Measurements from ENCODE around the gene NELL1. TPM values are rescaled to one million over a fixed set of nuclear protein-coding genes. Genes with fewer than 3 reads are reported as not detected.

Gene NELL1
- total RNA-seq, 2 donors from 2014 or later = 0.09 to 0.11 TPM

GRCh38 chr11:21160140-21160539, 490.8 kb downstream of the NELL1 start:
- Mint-ChIP-seq H3K27ac (no peak overlapping the region), H3K36me3 (ENCODE audit: low read depth) (no peaks in the 10 kb centered on the region), H3K27me3 (ENCODE audit: insufficient read depth) (no peaks in the 10 kb centered on the region), H3K9me3 (no peaks in the 10 kb centered on the region), H3K4me3 (no peak overlapping the region), H3K4me1 (no peaks in the 10 kb centered on the region)
- no peaks in the 10 kb centered on the region for H3K36me3 ChIP-seq (ENCODE audit: control insufficient read depth, insufficient read depth, low read length)
- no peaks in the 10 kb centered on the region for H3K9me3 ChIP-seq (ENCODE audit: control insufficient read depth, low read length)
- no peak for TF ChIP-seq CTCF (conservative IDR thresholded peaks at IDR 0.05)
- DNase-seq = no peak
- no peak overlapping the region for H3K4me3 ChIP-seq (ENCODE audit: low read length)
- peak overlapping the region; percentile 27 for H3K27ac ChIP-seq (ENCODE audit: low read depth, low read length)
- H3K9ac ChIP-seq (ENCODE audit: extremely low read depth, low read length, poor library complexity, severe bottlenecking) = no peak overlapping the region
- 60 to 83% methylated on average over 1 to 3 of the region's 3 CpGs for WGBS, 2 experiments (ENCODE audit: insufficient coverage in 1 of 2, insufficient read length in 1 of 2)
- no peaks in the 10 kb centered on the region for H3K27me3 ChIP-seq (ENCODE audit: control insufficient read depth, insufficient read depth, low read length, poor library complexity, severe bottlenecking)
- H3K4me1 ChIP-seq (ENCODE audit: control insufficient read depth, insufficient read depth, low read length) = no peaks in the 10 kb centered on the region

- Mint-ChIP-seq H3K4me3 (no peak overlapping the region), H3K27ac (no peak overlapping the region), H3K27me3 (ENCODE audit: insufficient read depth) (no peaks in the 10 kb centered on the region), H3K9me3 (no peaks in the 10 kb centered on the region), H3K4me1 (no peaks in the 10 kb centered on the region), H3K36me3 (ENCODE audit: low read depth) (no peaks in the 10 kb centered on the region)
- Histone ChIP-seq H3K4me3 (ENCODE audit: low read length) (no peak overlapping the region), H3K9me3 (ENCODE audit: control insufficient read depth, low read length) (peaks cover 6% of the 10 kb centered on the region), H3K9ac (ENCODE audit: extremely low read depth, low read length, poor library complexity, severe bottlenecking) (no peak overlapping the region), H3K27me3 (ENCODE audit: control insufficient read depth, insufficient read depth, low read length, poor library complexity, severe bottlenecking) (no peaks in the 10 kb centered on the region), H3K27ac (ENCODE audit: low read depth, low read length) (no peak overlapping the region), H3K4me1 (ENCODE audit: control insufficient read depth, insufficient read depth, low read length) (no peaks in the 10 kb centered on the region), H3K36me3 (ENCODE audit: control insufficient read depth, insufficient read depth, low read length) (no peaks in the 10 kb centered on the region)
- no peak for DNase-seq
- peak; percentile 8 for TF ChIP-seq CTCF (conservative IDR thresholded peaks at IDR 0.05)
- WGBS, 2 experiments (ENCODE audit: insufficient coverage in 1 of 2, insufficient read length in 1 of 2) = 93 to 97% methylated on average over 6 to 8 of the region's 8 CpGs
Observed at GRCh38 chr11:21169639-21170038, 500.3 kb downstream of the NELL1 start.

- Mint-ChIP-seq H3K4me3 (no peak overlapping the region), H3K27ac (no peak overlapping the region)
- no peak for TF ChIP-seq CTCF (conservative IDR thresholded peaks at IDR 0.05)
Observed at GRCh38 chr11:21173476-21173875, 504.1 kb downstream of the NELL1 start.

More at GRCh38 chr11:21173476-21173875, 504.1 kb downstream of the NELL1 start:
- no peaks in the 10 kb centered on the region for H3K9me3 ChIP-seq (ENCODE audit: control insufficient read depth, low read length)
- no peaks in the 10 kb centered on the region for H3K4me1 Mint-ChIP-seq
- no peak overlapping the region for H3K4me3 ChIP-seq (ENCODE audit: low read length)
- H3K36me3 Mint-ChIP-seq (ENCODE audit: low read depth) = no peaks in the 10 kb centered on the region
- no peaks in the 10 kb centered on the region for H3K27me3 Mint-ChIP-seq (ENCODE audit: insufficient read depth)
- no peak overlapping the region for H3K27ac ChIP-seq (ENCODE audit: low read depth, low read length)
- no peak for DNase-seq
- no peaks in the 10 kb centered on the region for H3K27me3 ChIP-seq (ENCODE audit: control insufficient read depth, insufficient read depth, low read length, poor library complexity, severe bottlenecking)
- H3K4me1 ChIP-seq (ENCODE audit: control insufficient read depth, insufficient read depth, low read length) = no peaks in the 10 kb centered on the region
- H3K9ac ChIP-seq (ENCODE audit: extremely low read depth, low read length, poor library complexity, severe bottlenecking) = no peak overlapping the region
- no peaks in the 10 kb centered on the region for H3K9me3 Mint-ChIP-seq
- no peaks in the 10 kb centered on the region for H3K36me3 ChIP-seq (ENCODE audit: control insufficient read depth, insufficient read depth, low read length)
